Glutamatergic neuron (in vitro differentiated cells): ENCODE results near the gene RGPD8. TPM values are rescaled to one million over a fixed set of nuclear protein-coding genes. Genes with fewer than 3 reads are reported as not detected.

Experiments
- DNase-seq: peaks from one replicate; pipeline ENCODE4 v3.0.0; 2022
- H3K27ac Mint-ChIP-seq: one replicate; pipeline ENCODE4 v1.8.0; 2020; ENCODE audit warnings: mild to moderate bottlenecking, mixed read lengths, inconsistent platforms; ENCODE audit not compliant: unreplicated experiment
- H3K27me3 Mint-ChIP-seq: one replicate; pipeline ENCODE4 v1.8.0; 2020; ENCODE audit warnings: mild to moderate bottlenecking, moderate library complexity, mixed read lengths, inconsistent platforms; ENCODE audit not compliant: unreplicated experiment
- H3K36me3 Mint-ChIP-seq: one replicate; pipeline ENCODE4 v1.8.0; 2020; ENCODE audit warnings: mild to moderate bottlenecking, mixed read lengths, inconsistent platforms; ENCODE audit not compliant: unreplicated experiment
- H3K4me1 Mint-ChIP-seq: one replicate; pipeline ENCODE4 v1.8.0; 2020; ENCODE audit warnings: mild to moderate bottlenecking, low read depth, mixed read lengths, inconsistent platforms; ENCODE audit not compliant: unreplicated experiment
- H3K4me3 Mint-ChIP-seq: one replicate; pipeline ENCODE4 v1.8.0; 2020; ENCODE audit warnings: mild to moderate bottlenecking, mixed read lengths, inconsistent platforms; ENCODE audit not compliant: unreplicated experiment
- H3K9me3 Mint-ChIP-seq: one replicate; pipeline ENCODE4 v1.8.0; 2020; ENCODE audit warnings: mild to moderate bottlenecking, moderate library complexity, mixed read lengths, inconsistent platforms; ENCODE audit not compliant: unreplicated experiment
- CTCF ChIP-seq: fragments of 200-600 bp; sonication (generic); IDR thresholded peaks from one replicate; pipeline ENCODE4 v1.5.0; 2021; ENCODE audit not compliant: partially characterized antibody, unreplicated experiment
- total RNA-seq: library from RNA; stranded (reverse); fragmentation: NEBNext Ultra II Directional; extraction: Animal tissue kit (Norgen Biotek cat#: 25700); gene quantifications from one replicate; pipeline ENCODE4 v1.2.1, GENCODE V29; 2021; ENCODE audit not compliant: unreplicated experiment

The RGPD8 gene
- total RNA-seq, 1 donor from 2014 or later, result 29.3 TPM

GRCh38 chr2:112463256-112463655 lies 29.8 kb upstream of the RGPD8 start:
- Mint-ChIP-seq H3K27ac (no peak overlapping the region), H3K4me1 (peaks cover 3% of the 10 kb centered on the region), H3K4me3 (no peak overlapping the region), H3K36me3 (no peaks in the 10 kb centered on the region), H3K27me3 (no peaks in the 10 kb centered on the region), H3K9me3 (peaks cover 2% of the 10 kb centered on the region)
- no peak for DNase-seq
- TF ChIP-seq CTCF, result no peak

- H3K9me3 Mint-ChIP-seq, result peaks cover 3% of the 10 kb centered on the region
- no peak overlapping the region for H3K4me3 Mint-ChIP-seq
- TF ChIP-seq CTCF, result no peak
- H3K4me1 Mint-ChIP-seq, result peaks cover 3% of the 10 kb centered on the region
- DNase-seq, result no peak
- H3K36me3 Mint-ChIP-seq, result no peaks in the 10 kb centered on the region
- no peak overlapping the region for H3K27ac Mint-ChIP-seq
- peaks cover 2% of the 10 kb centered on the region for H3K27me3 Mint-ChIP-seq
Observed at GRCh38 chr2:112462178-112462577, 28.7 kb upstream of the RGPD8 start.

GRCh38 chr2:112459372-112459771 lies 25.9 kb upstream of the RGPD8 start:
- Mint-ChIP-seq H3K36me3 (no peaks in the 10 kb centered on the region), H3K4me3 (no peak overlapping the region), H3K27ac (no peak overlapping the region), H3K4me1 (peaks cover 3% of the 10 kb centered on the region), H3K9me3 (peaks cover 2% of the 10 kb centered on the region), H3K27me3 (peaks cover 6% of the 10 kb centered on the region)
- no peak for DNase-seq
- TF ChIP-seq CTCF, result no peak

GRCh38 chr2:112454586-112454985 lies 21.1 kb upstream of the RGPD8 start:
- TF ChIP-seq CTCF, result no peak
- Mint-ChIP-seq H3K27me3 (peaks cover 6% of the 10 kb centered on the region), H3K4me1 (no peaks in the 10 kb centered on the region), H3K36me3 (no peaks in the 10 kb centered on the region), H3K9me3 (peaks cover 4% of the 10 kb centered on the region), H3K4me3 (no peak overlapping the region), H3K27ac (no peak overlapping the region)
- DNase-seq, result no peak

- Mint-ChIP-seq H3K4me1 (no peaks in the 10 kb centered on the region), H3K9me3 (peaks cover 2% of the 10 kb centered on the region), H3K36me3 (no peaks in the 10 kb centered on the region), H3K27me3 (no peaks in the 10 kb centered on the region), H3K27ac (no peak overlapping the region), H3K4me3 (no peak overlapping the region)
- no peak for TF ChIP-seq CTCF
- no peak for DNase-seq
Observed at GRCh38 chr2:112451317-112451716, 17.9 kb upstream of the RGPD8 start.
